Skeletal muscle cell (primary cell): ENCODE measurements around the gene PCBP3.
"Not testable (repeated sequence)": the region's sequence is repeated elsewhere in the genome, so short reads cannot be mapped to it uniquely, and the experiment has no call there.

Experiments used
- DNase-seq: peaks from one replicate; pipeline ENCODE4 v3.0.0-alpha.2; 2010; ENCODE audit warnings: low read depth
- H3K4me3 ChIP-seq: 2 replicates; pipeline ENCODE4 v1.5.1; 2011; ENCODE audit warnings: low read depth, mild to moderate bottlenecking, control low read depth, low read length, moderate library complexity

Gene PCBP3

GRCh38 chr21:45872471-45872870 is 228.9 kb downstream of the PCBP3 start:
- DNase-seq, result no peak
- H3K4me3 ChIP-seq, result no peak overlapping the region

GRCh38 chr21:45872902-45873301 is 229.4 kb downstream of the PCBP3 start:
- DNase-seq, result no peak
- no peak overlapping the region for H3K4me3 ChIP-seq

- no peak overlapping the region for H3K4me3 ChIP-seq
- DNase-seq, result no peak
Measured at GRCh38 chr21:45873418-45873817, 229.9 kb downstream of the PCBP3 start.

GRCh38 chr21:45873866-45874265 is 230.3 kb downstream of the PCBP3 start:
- H3K4me3 ChIP-seq, result no peak overlapping the region
- no peak for DNase-seq

- DNase-seq, result peak; percentile 98
- peak overlapping the region; percentile 32 for H3K4me3 ChIP-seq
Measured at GRCh38 chr21:45874716-45875415, 231.3 kb downstream of the PCBP3 start.

GRCh38 chr21:45875416-45875760 is 231.9 kb downstream of the PCBP3 start:
- no peak overlapping the region for H3K4me3 ChIP-seq

GRCh38 chr21:45875881-45876280 is 232.4 kb downstream of the PCBP3 start:
- H3K4me3 ChIP-seq, result no peak overlapping the region
- DNase-seq, result no peak

More at GRCh38 chr21:45875416-45875760, 231.9 kb downstream of the PCBP3 start:
- DNase-seq, result no peak

GRCh38 chr21:45876381-45877170 is 233.1 kb downstream of the PCBP3 start:
- H3K4me3 ChIP-seq, result no peak overlapping the region
- peak; percentile 18 for DNase-seq

- H3K4me3 ChIP-seq, result no peak overlapping the region
- DNase-seq, result no peak
Measured at GRCh38 chr21:45877171-45877438, 233.6 kb downstream of the PCBP3 start.

GRCh38 chr21:45877821-45878469 is 234.4 kb downstream of the PCBP3 start:
- DNase-seq, result no peak

GRCh38 chr21:45880097-45881068 is 236.9 kb downstream of the PCBP3 start:
- H3K4me3 ChIP-seq, result no peak overlapping the region
- DNase-seq, result peak; percentile 36

More at GRCh38 chr21:45877821-45878469, 234.4 kb downstream of the PCBP3 start:
- H3K4me3 ChIP-seq, result no peak overlapping the region

- H3K4me3 ChIP-seq, result no peak overlapping the region
- DNase-seq, result no peak
Measured at GRCh38 chr21:45882645-45883044, 239.1 kb downstream of the PCBP3 start.

- no peak overlapping the region for H3K4me3 ChIP-seq
- DNase-seq, result no peak
Measured at GRCh38 chr21:45883090-45883489, 239.6 kb downstream of the PCBP3 start.

GRCh38 chr21:45885597-45885929 is 242.0 kb downstream of the PCBP3 start:
- H3K4me3 ChIP-seq, result no peak overlapping the region
- DNase-seq, result no peak

- not testable (repeated sequence) for H3K4me3 ChIP-seq, DNase-seq
Measured at GRCh38 chr21:45885930-45886601, 242.5 kb downstream of the PCBP3 start.

GRCh38 chr21:45886610-45887026 is 243.1 kb downstream of the PCBP3 start:
- no peak for DNase-seq
- H3K4me3 ChIP-seq, result no peak overlapping the region

GRCh38 chr21:45887120-45887611 is 243.6 kb downstream of the PCBP3 start:
- H3K4me3 ChIP-seq, result no peak overlapping the region
- DNase-seq, result peak; percentile 22

GRCh38 chr21:45887788-45888187 is 244.3 kb downstream of the PCBP3 start:
- no peak overlapping the region for H3K4me3 ChIP-seq
- DNase-seq, result peak; percentile 30
